ENCODE measurements around the gene PCSK1.
"Not testable (repeated sequence)": the region's sequence is repeated elsewhere in the genome, so short reads cannot be mapped to it uniquely, and the experiment has no call there.

Gene PCSK1

DNA sequence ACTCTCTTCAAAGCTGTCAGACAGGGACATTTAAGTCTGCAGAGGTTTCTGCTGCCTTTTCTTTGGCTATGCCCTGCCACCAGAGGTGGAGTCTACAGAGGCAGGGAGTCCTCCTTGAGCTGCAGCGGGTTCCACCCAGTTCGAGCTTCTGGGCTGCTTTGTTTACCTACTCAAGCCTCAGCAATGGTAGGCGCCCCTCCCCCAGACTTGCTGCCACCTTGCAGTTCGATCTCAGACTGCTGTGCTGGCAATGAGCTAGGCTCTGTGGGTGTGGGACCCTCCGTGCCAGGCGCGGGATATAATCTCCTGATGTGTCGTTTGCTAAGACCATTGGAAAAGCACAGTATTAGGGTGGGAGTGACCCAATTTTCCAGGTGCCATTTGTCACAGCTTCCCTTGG lies 65.7 kb downstream of the PCSK1 start:
- DNase-seq: not testable (repeated sequence)

DNA sequence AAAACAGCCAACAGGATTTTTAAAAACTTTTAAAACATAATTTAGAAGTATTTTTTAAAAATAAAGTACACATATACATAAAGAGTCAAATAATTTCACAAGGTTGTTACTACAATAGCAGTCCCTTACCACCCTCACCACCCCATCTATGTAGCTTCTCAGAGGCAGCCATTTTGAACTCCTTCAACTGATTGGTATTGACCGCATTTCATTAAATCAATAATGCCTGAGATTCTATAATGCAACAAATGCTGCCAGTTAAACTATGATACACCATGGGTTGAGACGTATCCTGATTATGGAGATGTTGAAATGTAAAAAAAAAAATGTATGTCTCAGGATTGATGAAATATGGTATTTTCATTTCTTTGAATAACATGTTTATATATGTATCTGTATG lies 78.8 kb downstream of the PCSK1 start:
- no peak for DNase-seq

DNA sequence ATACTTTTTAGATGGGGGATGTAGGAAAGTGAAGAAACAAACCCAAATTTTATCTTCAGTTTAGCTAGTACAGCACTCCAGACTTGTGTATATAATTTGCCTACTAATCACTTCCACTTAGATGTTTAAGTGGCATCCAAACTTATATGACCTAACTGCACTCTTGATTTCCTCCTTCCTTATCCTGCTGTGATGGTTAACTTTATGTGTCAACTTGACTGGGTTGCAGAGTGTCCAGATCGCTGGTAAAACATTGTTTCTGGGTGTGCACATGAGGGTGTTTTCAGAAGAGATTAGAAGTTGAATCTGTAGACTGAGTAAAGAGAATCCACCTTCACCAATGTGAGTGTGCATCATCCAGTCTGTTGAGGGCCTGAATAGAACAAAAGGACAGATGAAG lies 79.8 kb downstream of the PCSK1 start:
- no peak for DNase-seq

DNA sequence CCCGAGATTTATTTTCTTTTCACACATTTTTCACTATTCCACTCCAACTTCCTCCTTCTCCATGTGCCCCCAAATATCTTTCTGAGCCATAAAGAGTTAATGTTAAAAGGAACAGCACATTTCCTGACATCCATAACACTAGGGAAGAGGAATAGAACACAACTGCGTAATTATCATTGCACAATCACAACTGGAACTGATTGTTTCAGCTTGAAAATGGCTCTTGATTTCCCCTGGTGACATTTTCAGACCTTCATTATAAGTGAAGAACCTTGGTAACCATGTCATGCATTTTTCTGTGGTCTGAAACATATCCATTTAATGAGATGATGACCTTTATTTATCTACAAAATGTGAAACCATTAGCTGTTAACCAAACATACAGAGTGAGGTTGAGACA lies 82.4 kb downstream of the PCSK1 start:
- DNase-seq: no peak

DNA sequence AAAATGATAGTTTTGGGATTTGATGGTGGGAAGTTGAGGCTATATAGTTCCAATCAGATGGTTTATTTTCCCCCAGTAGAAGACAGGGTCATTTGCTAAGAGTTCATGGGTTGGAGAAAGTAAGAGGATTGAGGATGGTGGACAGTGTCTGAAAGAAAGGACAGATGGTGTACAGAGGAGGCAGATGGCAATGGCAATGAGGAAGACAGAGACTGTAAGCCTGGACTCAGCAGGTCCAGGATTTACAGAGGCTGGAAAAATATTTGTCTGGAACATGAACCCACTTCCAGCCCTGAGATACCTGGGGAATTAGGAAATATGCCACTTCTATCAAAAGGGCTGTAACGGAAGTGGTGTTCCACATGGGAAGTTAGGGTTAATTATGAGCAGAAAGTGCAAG lies 84.5 kb downstream of the PCSK1 start:
- no peak for DNase-seq

DNA sequence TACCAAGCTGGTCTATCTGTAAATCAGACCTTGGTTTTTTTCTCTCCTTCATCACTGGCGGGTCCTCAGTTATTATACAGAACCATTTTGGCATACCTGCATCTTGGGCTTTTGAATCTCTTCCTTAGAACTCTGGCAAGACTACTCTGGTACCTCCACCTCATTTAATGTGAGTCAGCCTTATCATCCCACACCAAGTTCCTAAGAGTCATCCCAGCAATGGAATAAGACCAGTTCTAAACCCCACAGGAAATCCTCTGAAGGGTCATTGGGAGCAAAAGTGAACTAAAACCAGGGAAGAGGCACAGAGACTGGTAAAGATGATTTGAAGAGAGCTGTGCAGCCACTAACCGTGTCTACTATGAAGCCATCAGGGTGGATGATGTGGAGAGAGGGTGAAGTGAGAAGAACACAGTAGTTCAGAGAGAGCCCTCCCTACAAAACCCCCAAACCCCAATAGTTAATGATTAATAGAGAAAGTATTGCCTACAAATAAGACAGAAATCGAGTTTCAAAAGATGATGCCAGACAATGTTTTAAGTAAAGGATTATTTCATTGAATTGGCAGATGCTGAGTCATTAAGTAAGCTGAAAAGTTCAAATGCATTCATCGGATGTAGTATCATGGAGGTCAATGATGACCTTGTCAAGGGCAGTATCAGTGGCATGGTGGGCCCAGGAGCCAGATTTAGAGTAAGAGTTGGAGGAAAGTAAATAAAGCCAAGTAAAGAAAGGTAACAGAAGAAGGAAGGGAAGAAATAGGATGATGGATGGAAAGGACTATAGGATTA lies 85.4 kb downstream of the PCSK1 start:
- no peak for DNase-seq

DNA sequence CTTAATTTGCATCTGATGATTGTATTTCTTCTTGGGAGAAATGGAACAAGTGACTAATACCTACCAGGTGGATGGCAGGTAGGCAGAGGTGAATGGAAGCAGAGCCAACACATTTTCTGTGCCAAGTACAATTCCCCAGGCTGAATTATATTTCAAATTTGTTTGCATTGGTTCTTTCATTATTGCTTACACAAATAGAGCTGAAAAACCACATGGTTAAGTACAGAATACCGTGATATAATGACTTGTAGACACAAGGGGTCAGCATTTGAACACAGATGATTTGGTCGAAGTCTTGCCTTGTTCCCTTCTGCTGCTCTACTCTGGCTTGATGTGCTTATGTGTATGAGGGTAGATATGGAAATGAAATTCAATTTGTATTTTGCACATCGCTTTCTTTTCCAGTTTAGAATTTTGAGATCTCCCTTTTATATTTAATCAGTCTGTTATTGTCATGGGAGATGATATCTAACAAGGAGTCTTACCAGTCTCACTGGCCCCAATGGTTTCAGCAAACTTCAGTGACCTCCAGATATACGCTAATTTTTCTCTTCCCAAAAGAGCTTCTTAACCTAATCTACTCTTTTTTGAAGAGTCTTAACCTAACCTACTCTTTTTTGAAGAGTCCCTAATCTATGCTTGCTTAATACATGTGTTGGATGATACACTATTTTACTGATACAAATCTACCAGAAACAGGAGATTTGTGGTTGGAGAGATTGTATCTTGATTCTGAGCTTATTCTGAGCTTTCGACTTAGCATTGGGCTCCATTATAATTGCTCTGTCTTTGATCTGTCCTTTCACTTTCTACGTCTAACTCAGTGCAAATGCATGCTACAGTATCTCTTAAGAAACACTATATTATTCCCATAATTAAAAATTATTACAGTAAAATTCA lies 88.1 kb downstream of the PCSK1 start:
- DNase-seq: no peak

DNA sequence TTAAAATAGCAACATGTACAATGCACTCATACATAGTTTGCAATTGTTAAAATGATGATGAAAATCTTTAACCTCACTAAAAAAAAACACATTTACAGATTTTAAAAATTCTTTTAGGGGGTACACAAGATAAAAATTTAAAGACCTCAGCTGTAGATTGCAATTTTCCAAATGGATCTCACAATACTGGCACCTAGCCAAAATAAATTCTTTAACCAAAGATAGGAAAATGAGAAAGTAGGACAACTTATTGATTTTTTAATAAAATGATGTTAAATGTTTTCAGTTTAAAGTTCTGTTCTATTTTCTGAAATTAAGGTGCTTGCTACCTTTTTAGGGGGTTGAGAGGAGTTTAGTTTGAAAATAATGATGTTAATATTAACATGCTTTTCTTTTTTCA lies 90.0 kb downstream of the PCSK1 start:
- DNase-seq: no peak

DNA sequence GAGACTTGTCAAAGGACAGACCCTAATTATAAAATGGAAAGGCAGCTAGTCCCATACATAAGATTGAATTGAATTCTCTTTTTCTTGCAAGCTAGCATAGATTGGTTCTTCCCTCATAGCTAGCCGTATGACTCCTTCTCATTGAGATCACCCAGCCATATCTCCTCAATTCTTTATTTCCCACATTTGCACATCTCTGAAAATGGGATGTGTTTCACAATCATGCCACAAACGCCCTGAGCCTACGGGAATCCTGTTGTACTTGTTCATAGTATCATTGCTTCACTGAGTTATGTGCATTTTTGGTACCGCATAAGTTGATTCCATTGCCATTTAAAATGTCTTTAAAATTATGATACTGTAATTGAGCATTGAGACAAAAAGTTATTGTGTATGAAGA lies 90.5 kb downstream of the PCSK1 start:
- no peak for DNase-seq

Measured in activated CD4-positive, alpha-beta T cell treated with anti-CD3 and anti-CD28 coated beads, Interleukin-2, amount 50 U/mL, for 1 hour (primary cell).